Measurements from ENCODE around the gene SCN9A. TPM values are rescaled to one million over a fixed set of nuclear protein-coding genes. Genes with fewer than 3 reads are reported as not detected.
"Not testable (repeated sequence)": the region's sequence is repeated elsewhere in the genome, so short reads cannot be mapped to it uniquely, and the experiment has no call there.

The SCN9A gene
- total and polyA plus RNA-seq, 2 donors from 2014 or later: 0.99 to 5.3 TPM

- H3K36me3 ChIP-seq (ENCODE audit: control insufficient read depth in 2 of 3, insufficient read depth in 3 of 3, low read length in 3 of 3): no peaks in the 10 kb centered on the region
- no peak for FAIRE-seq
- H3K27ac ChIP-seq (ENCODE audit: low read depth in 2 of 2, low read length in 2 of 2): peak overlapping the region in 1 of 2 donors; percentile 9
- no peak for TF ChIP-seq CTCF (IDR thresholded peaks at IDR 0.05; ENCODE audit: borderline replicate concordance, extremely low read depth, insufficient read depth)
- H3K9me3 ChIP-seq (ENCODE audit: control insufficient read depth in 2 of 3, insufficient read depth in 1 of 3, low read length in 3 of 3): no peaks in the 10 kb centered on the region
- H3K9ac ChIP-seq (ENCODE audit: low read length in 3 of 3): no peak overlapping the region
- peak in 1 of 5 donors; percentile 8 for DNase-seq
- H3K4me3 ChIP-seq (ENCODE audit: low read length in 3 of 3): peak overlapping the region in 1 of 3 donors; percentile 28
- intact Hi-C loops (cut with DNase I): no loop called here
- no peaks in the 10 kb centered on the region for H3K27me3 ChIP-seq (ENCODE audit: control insufficient read depth, insufficient read depth, low read length)
- H3K4me1 ChIP-seq (ENCODE audit: control insufficient read depth in 2 of 3, insufficient read depth in 2 of 3, low read depth in 1 of 3, low read length in 3 of 3): peaks cover 0 to 15% (median 3%) of the 10 kb centered on the region in 3 donors
These were observed 146.1 kb downstream of the SCN9A start for GRCh38 chr2:166229678-166230023.

- no peak for TF ChIP-seq CTCF (IDR thresholded peaks at IDR 0.05; ENCODE audit: borderline replicate concordance, extremely low read depth, insufficient read depth)
- no peaks in the 10 kb centered on the region for H3K27me3 ChIP-seq (ENCODE audit: control insufficient read depth, insufficient read depth, low read length)
- H3K4me3 ChIP-seq (ENCODE audit: low read length in 3 of 3): no peak overlapping the region
- intact Hi-C loops (cut with DNase I): no loop called here
- no peaks in the 10 kb centered on the region for H3K4me1 ChIP-seq (ENCODE audit: control insufficient read depth in 2 of 3, insufficient read depth in 2 of 3, low read depth in 1 of 3, low read length in 3 of 3)
- no peak for FAIRE-seq
- no peak overlapping the region for H3K9ac ChIP-seq (ENCODE audit: low read length in 3 of 3)
- no peaks in the 10 kb centered on the region for H3K36me3 ChIP-seq (ENCODE audit: control insufficient read depth in 2 of 3, insufficient read depth in 3 of 3, low read length in 3 of 3)
- no peak overlapping the region for H3K27ac ChIP-seq (ENCODE audit: low read depth in 2 of 2, low read length in 2 of 2)
- no peak for DNase-seq
- no peaks in the 10 kb centered on the region for H3K9me3 ChIP-seq (ENCODE audit: control insufficient read depth in 2 of 3, insufficient read depth in 1 of 3, low read length in 3 of 3)
These were observed 151.5 kb downstream of the SCN9A start for GRCh38 chr2:166224197-166224596.

DNA sequence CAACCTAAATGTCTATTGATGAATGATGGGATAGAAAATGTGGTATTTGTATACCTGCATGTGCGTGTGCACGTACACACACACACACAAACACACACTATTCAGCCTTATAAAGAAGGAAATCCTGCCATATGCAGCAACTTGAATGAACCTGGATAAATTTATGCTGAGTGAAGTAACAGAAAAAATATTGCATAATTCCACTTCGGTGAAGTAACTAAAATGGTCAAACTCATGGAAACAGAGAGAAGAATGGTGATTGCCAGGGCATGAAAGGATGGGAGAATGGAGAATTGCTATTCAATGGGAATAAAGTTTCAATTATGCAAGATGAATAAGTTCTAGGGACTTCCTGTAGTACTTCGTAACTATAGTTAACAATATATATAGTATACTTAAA lies 152.4 kb downstream of the SCN9A start:
- H3K4me3 ChIP-seq (ENCODE audit: low read length in 3 of 3): no peak overlapping the region
- H3K4me1 ChIP-seq (ENCODE audit: control insufficient read depth in 2 of 3, insufficient read depth in 2 of 3, low read depth in 1 of 3, low read length in 3 of 3): no peaks in the 10 kb centered on the region
- H3K27me3 ChIP-seq (ENCODE audit: control insufficient read depth, insufficient read depth, low read length): no peaks in the 10 kb centered on the region
- no peaks in the 10 kb centered on the region for H3K9me3 ChIP-seq (ENCODE audit: control insufficient read depth in 2 of 3, insufficient read depth in 1 of 3, low read length in 3 of 3)
- no peaks in the 10 kb centered on the region for H3K36me3 ChIP-seq (ENCODE audit: control insufficient read depth in 2 of 3, insufficient read depth in 3 of 3, low read length in 3 of 3)
- DNase-seq (no peak), FAIRE-seq (no peak)
- H3K9ac ChIP-seq (ENCODE audit: low read length in 3 of 3): no peak overlapping the region
- H3K27ac ChIP-seq (ENCODE audit: low read depth in 2 of 2, low read length in 2 of 2): no peak overlapping the region
- intact Hi-C loops (cut with DNase I): no loop called here
- TF ChIP-seq CTCF (IDR thresholded peaks at IDR 0.05; ENCODE audit: borderline replicate concordance, extremely low read depth, insufficient read depth): no peak

DNA sequence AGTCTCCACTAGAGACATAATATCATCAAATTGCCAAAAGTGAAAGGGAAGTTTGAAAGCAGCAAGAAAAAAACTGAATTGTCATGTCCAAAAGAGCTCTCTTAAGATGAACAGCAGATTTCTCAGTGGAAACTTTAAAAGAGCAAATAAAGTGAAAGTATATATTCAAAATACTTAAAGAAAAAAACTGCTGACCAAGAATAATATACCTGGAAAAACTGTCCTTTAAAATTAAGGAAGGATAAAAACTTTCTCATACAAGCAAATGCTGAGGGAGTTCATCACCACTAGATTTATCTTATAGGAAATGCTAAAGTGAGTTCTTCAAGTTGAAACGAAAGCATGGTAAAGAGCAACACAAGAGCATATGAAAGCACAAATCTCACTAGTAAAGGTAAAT lies 164.7 kb downstream of the SCN9A start:
- no peak for TF ChIP-seq CTCF (IDR thresholded peaks at IDR 0.05; ENCODE audit: borderline replicate concordance, extremely low read depth, insufficient read depth)
- FAIRE-seq (no peak), DNase-seq (no peak)

DNA sequence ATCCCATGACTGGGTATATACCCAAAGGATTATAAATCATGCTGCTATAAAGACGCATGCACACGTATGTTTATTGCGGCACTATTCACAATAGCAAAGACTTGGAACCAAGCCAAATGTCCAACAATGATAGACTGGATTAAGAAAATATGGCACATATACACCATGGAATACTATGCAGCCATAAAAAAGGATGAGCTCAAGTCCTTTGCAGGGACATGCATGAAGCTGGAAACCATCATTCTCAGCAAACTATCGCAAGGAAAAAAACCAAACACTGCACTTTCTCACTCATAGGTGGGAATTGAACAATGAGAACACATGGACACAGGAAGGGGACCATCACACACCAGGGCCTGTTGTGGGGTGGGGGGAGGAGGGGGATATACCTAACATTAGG lies 165.8 kb downstream of the SCN9A start:
- not testable (repeated sequence) for DNase-seq; FAIRE-seq; H3K9me3 ChIP-seq (ENCODE audit: control insufficient read depth in 2 of 3, insufficient read depth in 1 of 3, low read length in 3 of 3)

More for the DNA sequence above, 164.7 kb downstream of the SCN9A start:
- H3K9ac ChIP-seq (ENCODE audit: low read length in 3 of 3): no peak overlapping the region
- H3K9me3 ChIP-seq (ENCODE audit: control insufficient read depth in 2 of 3, insufficient read depth in 1 of 3, low read length in 3 of 3): peaks cover 0 to 5% (median 0%) of the 10 kb centered on the region in 3 donors
- H3K4me3 ChIP-seq (ENCODE audit: low read length in 3 of 3): no peak overlapping the region
- no peaks in the 10 kb centered on the region for H3K27me3 ChIP-seq (ENCODE audit: control insufficient read depth, insufficient read depth, low read length)
- H3K27ac ChIP-seq (ENCODE audit: low read depth in 2 of 2, low read length in 2 of 2): no peak overlapping the region
- intact Hi-C loops (cut with DNase I): no loop called here
- no peaks in the 10 kb centered on the region for H3K36me3 ChIP-seq (ENCODE audit: control insufficient read depth in 2 of 3, insufficient read depth in 3 of 3, low read length in 3 of 3)
- H3K4me1 ChIP-seq (ENCODE audit: control insufficient read depth in 2 of 3, insufficient read depth in 2 of 3, low read depth in 1 of 3, low read length in 3 of 3): no peaks in the 10 kb centered on the region

GRCh38 chr2:166209367-166209766 lies 166.4 kb downstream of the SCN9A start:
- H3K9me3 ChIP-seq (ENCODE audit: control insufficient read depth in 2 of 3, insufficient read depth in 1 of 3, low read length in 3 of 3); H3K36me3 ChIP-seq (ENCODE audit: control insufficient read depth in 2 of 3, insufficient read depth in 3 of 3, low read length in 3 of 3); DNase-seq; H3K4me1 ChIP-seq (ENCODE audit: control insufficient read depth in 2 of 3, insufficient read depth in 2 of 3, low read depth in 1 of 3, low read length in 3 of 3); H3K27ac ChIP-seq (ENCODE audit: low read depth in 2 of 2, low read length in 2 of 2); H3K27me3 ChIP-seq (ENCODE audit: control insufficient read depth, insufficient read depth, low read length); H3K4me3 ChIP-seq (ENCODE audit: low read length in 3 of 3); FAIRE-seq; H3K9ac ChIP-seq (ENCODE audit: low read length in 3 of 3); intact Hi-C loops (cut with DNase I): not testable (repeated sequence)

More for the DNA sequence above, 165.8 kb downstream of the SCN9A start:
- H3K36me3 ChIP-seq (ENCODE audit: control insufficient read depth in 2 of 3, insufficient read depth in 3 of 3, low read length in 3 of 3); H3K4me1 ChIP-seq (ENCODE audit: control insufficient read depth in 2 of 3, insufficient read depth in 2 of 3, low read depth in 1 of 3, low read length in 3 of 3); H3K4me3 ChIP-seq (ENCODE audit: low read length in 3 of 3); H3K27ac ChIP-seq (ENCODE audit: low read depth in 2 of 2, low read length in 2 of 2); H3K27me3 ChIP-seq (ENCODE audit: control insufficient read depth, insufficient read depth, low read length); H3K9ac ChIP-seq (ENCODE audit: low read length in 3 of 3); intact Hi-C loops (cut with DNase I): not testable (repeated sequence)
